GM19239 (cell line): ENCODE results near the gene LGI4.
A peak's percentile ranks its signal among the peaks of the same experiment; 100 is the strongest.
"Not testable (repeated sequence)": the region's sequence is repeated elsewhere in the genome, so short reads cannot be mapped to it uniquely, and the experiment has no call there.

Experiments
- DNase-seq: peaks from one replicate; pipeline ENCODE4 v3.0.0; 2011; ENCODE audit warnings: low spot score; ENCODE audit not compliant: insufficient read length
- FAIRE-seq: peaks from 2 replicates; lab custom pipeline; 2011; peaks lifted over from hg19 to GRCh38; lab: Jason Lieb, UNC

The LGI4 gene

DNA sequence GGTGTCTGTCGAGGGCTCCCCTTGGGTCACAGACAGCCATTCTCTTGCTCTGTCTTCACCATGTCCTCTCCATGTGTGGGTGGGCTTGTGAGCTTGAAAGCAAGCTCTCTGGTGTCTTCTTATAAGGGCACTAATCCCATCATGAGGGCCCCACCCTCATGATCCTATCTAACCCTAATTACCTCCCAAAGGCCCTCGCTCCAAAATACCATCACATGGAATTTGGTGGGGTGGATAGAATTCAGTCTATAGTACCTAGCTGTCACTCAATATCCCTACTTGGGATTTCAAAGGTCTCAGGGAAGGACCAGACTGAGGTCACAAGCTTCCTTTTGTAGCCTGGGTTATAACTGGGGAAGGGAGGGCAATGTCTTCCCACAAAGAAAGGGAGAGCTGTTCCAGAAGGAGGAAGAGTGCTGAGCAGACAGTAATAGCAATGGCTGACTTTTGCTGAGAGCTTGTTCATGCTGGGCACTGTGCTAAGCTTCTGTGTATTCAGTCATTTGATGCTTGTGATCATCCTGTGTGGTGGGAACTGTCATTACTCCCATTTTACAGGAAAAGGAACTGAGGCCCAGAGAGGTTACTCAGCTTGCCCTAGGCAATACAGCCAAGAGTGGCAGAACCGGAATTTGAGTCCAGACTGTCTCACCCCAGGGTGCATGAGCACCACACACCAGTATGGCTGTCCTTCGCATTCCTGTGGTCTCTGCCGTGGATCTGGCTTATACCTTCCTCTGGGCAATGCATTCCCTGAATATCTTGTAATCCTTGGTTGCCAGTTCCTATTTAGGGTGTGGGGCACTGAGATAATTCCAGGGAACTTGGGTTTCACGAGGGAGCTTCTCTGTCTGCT is 27.8 kb upstream of the LGI4 start:
- FAIRE-seq, result no peak
- no peak for DNase-seq

DNA sequence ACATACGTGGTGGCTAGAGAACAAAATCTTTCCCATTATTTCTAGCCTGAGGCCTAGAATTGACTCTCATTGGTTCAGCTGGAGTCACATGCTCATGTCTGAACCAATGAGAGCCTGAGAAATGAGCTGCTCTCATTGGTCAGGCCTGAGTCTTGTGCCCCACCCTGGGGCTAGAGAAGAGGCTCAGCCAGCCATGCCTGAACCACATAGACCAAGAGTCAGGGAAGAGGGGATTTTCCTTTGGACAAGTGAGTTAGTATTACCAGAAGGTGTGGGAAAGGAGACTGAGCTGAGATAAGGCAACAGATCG is 26.5 kb upstream of the LGI4 start:
- no peak for DNase-seq
- no peak for FAIRE-seq

DNA sequence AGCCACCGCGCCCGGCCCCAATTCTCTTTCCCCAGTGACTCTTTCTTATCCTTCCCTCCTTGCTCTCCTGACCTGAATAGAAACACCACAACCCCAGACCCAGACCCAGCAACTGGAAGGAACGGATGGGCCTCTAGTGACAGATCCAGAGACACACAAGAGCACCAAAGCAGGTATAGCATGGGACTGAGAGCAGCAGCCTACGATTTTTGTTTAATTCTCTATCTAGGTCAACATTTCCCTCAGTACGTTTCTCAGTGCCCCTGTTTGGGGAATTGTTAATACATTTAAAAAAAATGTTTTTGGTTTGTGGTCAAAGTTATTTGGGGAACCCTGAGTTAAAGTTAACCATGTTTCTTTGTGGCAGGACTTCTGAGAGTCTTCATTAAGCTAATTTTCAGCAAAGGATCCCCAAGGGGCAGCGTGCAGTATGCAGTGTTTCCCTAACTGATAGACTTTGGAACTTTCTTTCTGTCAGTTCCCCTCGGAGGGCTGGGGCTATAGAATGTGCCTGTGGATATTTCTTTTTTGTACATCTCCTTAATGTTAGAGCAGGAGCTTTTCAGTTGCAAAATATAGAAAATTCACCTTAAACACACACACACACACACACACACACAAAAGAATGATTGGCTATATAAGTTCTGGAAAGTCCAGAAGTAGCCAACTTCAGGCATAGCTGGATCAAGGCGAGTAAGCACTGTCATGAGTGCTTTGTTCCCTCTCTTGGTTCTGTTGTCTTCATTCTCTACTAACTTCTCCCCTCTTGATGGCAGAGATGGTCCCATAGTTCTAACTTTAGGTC is 26.0 kb upstream of the LGI4 start:
- peak; percentile 31 for FAIRE-seq
- DNase-seq, result no peak

DNA sequence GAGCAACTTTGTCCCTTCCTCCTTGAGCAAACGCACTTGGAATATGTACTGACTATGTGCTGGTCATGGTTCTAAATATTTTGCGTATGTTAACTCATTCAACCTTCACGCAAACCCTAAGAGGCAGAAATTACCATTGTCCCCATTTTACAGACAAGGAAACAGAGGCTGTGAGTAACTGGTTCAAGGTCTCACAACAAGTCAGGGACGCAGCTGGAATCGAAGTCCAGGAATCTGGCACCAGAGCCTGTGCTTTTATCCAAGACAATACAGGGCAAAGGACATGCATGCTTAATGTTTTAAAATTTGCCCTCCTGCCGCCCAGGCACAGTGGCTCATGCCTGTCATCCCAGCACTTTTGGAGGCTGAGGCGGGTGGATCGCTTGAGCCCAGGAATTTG is 24.7 kb upstream of the LGI4 start:
- FAIRE-seq, result no peak
- DNase-seq, result no peak

DNA sequence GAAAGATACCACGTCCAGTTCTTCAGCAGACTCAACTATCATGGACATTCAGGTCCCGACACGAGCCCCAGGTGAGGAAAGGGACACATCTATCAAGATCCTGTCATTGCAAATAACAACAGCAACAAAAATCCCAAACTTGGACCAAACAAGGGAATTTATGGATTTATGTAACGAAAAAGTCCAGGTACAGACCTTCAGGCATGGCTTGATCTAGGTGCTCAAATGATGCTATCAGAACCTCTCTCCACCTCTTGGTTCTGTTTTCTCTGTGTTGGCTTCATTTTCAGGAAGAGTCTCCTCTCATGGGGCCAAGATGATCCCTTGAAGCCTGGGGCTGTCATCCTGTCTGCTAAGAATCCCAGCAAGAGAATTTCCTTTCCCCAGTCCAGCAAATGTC is 22.6 kb upstream of the LGI4 start:
- no peak for FAIRE-seq
- DNase-seq, result no peak

DNA sequence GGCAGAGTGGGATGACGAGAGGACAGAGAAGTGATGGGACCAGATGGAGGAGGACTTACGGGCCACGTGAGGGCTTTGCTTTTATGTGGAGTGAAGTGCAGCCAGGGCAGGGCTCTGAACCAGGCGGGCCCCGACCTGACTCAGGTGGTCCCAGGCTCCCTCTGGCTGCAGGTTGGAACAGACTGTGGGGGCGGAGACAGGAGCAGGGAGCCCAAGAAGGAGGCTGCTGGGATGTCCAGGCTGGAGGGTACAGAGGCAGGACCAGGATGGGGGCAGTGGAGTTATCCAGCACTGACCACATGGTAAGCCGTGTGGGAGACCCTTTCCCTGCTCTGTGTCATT is 21.8 kb upstream of the LGI4 start:
- FAIRE-seq (no peak), DNase-seq (no peak)

DNA sequence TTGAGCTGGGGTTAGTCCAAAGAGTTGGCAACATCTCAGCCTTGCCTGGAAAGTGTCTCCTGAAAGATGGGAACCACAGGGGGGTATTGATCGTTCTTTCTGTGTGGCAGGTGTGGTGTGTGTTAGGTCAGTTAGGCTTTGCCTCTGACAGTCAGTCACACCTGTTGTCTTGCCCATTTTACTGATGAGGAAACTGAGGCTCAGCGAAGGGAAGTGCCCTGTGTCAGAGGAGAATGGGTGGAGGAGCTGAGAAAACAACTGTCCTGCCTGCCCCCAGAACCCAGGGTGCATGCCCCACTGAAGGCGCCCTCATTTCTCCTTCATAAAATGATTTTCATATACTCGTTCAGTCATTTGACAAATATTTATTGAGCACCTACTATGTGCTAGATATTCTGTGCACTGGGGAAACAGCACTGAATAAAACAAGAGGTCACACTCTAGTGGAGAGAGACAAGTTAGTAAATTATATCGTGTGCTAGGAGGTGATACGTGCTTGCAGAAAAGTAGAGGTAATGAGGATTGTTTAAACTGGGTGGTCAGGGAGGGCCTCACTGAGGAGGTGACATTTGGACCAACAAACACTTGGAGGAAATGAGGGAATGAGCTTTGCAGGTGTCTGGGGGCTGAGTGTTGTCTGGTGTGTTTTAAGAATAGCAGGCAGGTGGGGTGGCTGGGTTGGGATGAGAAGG is 21.3 kb upstream of the LGI4 start:
- no peak for FAIRE-seq
- no peak for DNase-seq

DNA sequence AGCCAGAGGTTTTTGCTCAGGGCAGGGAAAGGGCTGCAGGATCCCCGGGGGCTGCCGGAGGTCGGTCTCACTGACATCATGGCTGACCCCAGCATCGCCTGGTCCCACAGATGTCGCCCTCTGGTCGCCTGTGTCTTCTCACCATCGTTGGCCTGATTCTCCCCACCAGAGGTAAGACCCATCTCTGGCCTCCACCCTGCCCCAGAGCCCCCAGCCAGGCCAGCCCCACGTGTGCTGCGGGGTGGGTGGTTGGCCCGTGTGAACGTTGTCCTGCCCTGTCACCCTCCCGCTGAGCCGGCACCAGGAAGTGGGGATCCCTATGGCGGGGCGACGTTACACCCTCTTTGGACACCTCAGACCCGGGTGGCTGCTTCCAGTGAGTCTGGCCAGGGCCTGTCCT is 20.6 kb upstream of the LGI4 start:
- FAIRE-seq (peak; percentile 28), DNase-seq (no peak)

DNA sequence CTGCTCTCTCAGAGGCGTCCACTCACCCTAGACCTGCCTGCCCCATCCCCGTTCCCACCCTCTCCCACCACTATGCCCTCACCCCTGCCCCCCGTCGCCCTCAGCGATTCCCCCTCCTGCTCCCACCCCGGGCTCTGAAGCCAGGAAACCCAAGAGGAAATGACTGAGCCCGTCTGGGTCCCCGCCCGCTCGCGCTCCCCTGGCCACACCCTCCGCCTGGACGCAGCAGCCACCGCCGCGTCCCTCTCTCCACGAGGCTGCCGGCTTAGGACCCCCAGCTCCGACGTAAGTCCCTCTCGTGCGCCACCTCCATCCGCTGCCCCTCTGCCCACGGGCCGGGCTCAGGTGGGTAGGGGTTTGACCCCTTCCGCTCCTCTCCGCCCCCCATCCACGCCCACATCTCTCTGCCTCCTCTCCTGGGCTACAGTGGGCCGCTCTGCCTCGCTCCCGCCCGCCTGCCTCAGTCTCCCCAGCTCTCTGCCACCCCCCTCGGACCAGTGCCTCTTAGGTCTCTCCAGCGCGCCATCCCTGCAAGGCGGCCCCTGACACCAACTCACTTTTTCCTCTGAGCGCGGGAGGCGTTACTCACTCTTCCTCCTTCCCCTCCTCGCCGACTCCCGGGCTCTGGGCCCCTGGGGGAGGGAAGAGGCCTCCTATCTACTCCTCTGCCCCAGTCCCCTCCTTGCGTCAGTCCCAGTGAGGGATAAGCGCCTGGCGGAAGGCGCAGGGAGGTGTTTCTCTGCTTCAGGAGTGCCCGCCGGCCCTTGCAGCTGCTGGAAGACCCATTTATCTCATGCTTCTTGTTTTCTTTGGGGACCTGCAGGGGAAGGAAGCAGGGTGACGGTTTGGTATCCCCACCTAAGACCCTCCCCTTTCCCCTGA is 19.9 kb upstream of the LGI4 start, which contains the start of gene FXYD5:
Gene FXYD5, plus strand, starts transcription at position 211 of the 882 bp plus-strand sequence. CDS start 816 bp downstream, outside the sequence.
- FAIRE-seq (peak; percentile 91), DNase-seq (peak; percentile 57)

DNA sequence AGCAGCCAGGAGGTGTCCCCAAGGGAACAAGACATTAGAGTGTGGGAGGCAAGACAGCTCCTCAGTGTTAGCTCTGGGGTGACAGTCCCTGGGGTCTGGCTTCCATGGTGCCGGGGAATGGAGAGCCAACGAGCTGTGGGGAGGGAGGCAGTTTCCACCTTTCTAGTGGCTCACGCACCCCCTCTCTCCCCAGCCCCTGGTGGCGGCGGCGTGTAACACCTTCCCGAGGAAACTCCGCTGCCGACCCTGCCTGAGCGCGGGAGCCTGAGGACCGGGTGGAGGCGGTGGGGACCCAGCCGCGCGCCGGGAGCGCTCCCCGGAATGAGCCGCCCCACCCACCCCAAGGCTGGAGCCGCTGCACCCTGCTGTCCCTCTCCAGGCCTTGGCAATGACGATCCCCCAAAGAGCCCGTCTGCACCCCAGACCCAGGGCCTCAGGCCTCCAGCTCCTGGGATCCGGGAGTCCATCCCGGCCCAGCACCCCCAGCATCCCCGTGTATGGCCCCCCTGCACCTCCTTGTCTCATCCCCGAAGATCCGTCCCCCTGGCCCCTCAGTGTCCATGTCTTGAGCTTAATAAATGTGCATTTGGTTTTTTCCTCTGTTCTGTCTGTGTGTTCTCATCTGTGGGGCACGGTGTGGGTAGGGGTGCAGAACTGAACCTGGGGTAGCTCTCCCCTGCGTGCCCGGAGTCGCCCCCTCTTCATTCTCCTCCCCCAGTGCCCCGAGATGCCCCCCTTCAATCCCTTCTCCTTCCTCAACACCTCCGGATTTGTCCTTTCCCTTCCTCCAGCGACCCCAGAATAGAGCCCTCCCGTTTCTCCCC is 19.1 kb upstream of the LGI4 start:
- FAIRE-seq (peak; percentile 87), DNase-seq (peak; percentile 77)

DNA sequence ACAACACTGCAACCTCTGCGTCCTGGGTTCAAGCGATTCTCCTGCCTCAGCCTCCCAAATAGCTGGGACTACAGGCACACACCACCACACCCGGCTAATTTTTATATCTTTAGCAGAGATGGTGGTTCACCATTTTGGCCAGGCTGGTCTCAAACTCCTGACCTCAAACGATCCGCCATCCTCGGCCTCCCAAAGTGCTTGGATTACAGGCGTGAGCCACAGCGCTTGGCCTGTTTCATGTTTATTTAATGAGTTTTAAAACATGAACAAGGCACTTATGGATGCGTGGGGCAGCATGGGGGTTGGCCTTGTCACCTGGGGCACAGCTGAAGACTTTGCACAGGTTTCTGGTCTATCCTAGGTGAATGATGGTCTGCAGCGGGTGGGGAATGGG is 18.3 kb upstream of the LGI4 start:
- not testable (repeated sequence) for DNase-seq, FAIRE-seq

DNA sequence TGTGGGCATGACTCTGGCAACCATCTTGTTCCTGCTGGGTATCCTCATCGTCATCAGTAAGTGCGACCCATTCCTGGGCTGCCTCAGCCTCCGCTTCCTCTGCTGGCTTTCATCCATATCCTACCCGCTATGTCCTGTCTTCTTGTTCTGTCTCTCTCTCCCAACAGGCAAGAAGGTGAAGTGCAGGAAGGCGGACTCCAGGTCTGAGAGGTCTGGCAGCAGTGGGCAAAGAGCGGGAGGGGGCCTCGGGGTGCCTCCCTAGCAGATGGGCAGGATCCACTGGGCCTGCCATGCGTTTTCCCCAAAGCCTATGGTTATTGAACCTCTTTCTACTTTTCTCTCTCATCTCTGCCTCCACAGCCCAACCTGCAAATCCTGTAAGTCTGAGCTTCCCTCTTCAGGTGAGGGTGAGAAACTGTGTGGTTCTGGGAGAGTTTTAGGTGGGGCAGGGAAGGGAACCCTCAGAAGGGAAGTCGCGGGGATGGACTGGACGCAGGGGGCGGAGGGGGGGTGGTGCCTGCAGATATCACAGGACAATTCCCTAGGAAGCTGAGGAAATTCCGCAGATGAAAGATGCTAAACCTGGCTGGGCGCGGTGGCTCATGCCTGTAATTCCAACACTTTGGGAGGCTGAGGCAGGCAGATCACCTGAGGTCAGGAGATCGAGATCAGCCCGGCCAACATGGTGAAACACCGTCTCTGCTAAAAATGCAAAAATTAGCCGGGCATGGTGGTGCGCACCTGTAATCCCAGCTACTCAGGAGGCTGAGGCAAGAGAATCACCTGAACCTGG is 16.6 kb upstream of the LGI4 start:
- FAIRE-seq (no peak), DNase-seq (no peak)

DNA sequence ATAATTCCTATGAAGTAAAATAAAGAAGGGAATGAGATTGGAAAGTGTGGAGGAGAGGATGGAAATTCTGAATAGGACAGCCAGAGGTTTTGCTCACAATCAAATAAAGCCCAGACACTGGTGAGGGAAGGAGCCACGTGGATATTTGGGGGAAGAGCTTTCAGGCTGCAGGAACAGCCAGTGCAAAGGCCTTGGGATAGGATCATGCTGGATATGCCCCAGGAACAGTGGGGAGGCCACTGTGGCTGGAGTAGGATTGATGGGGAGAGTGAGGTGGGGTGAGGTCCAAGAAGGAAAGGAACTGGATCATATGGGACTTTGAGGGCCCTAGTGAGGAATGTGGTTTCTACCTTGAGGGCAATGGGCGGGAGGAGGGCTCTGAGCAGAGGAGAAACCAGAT is 15.6 kb upstream of the LGI4 start:
- no peak for DNase-seq
- FAIRE-seq, result no peak

DNA sequence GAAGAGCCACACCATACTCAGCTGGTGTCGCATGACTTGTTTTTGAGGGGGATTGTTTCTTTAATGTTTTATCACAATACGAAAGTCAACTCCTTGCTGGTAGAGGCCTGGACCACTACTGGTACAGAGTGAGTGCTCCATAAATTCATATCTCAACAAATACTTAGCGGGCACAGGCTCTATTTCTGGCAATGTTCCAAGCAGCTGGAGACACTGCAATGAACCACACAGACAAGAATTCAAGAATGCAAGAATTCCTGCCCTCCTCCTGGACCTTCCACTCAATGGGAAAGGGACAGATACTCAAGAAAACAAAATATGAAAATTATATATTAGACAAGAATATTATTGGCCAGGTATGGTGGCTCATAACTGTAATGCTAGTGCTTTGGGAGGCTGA is 14.6 kb upstream of the LGI4 start:
- DNase-seq (no peak), FAIRE-seq (no peak)

DNA sequence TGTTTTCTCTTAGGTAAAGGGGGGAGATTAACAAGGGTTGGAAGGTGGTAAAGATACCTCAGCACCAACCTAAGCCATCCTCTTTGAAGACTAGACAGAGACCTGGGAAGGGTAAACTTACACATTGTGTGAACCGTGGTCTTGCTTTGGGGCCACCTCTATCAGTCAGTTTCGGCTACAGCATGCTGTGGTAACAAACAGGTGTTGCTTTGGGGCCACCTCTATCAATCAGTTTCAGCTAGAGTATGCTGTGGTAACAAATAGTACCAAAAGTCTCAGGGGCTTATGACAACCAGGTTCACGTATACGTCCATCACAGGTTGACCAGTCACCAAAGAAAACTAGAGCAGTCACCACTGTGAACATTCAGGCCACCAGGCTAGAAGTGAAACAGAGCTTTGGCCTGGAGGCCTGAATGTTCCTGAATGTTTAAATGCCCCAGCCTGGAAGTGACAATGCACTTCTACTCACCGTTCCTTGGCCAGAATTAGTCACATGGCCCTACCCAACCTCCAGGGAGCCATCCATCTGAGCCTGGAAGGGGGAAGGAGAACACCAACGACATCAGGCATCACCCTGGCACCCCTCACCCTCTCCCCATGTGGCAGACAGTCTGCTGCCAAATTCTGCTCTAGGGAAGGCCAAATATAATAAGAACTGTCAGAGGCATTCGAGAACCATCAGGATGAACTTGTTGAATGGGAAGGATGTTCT is 12.0 kb upstream of the LGI4 start:
- DNase-seq, result no peak
- no peak for FAIRE-seq

DNA sequence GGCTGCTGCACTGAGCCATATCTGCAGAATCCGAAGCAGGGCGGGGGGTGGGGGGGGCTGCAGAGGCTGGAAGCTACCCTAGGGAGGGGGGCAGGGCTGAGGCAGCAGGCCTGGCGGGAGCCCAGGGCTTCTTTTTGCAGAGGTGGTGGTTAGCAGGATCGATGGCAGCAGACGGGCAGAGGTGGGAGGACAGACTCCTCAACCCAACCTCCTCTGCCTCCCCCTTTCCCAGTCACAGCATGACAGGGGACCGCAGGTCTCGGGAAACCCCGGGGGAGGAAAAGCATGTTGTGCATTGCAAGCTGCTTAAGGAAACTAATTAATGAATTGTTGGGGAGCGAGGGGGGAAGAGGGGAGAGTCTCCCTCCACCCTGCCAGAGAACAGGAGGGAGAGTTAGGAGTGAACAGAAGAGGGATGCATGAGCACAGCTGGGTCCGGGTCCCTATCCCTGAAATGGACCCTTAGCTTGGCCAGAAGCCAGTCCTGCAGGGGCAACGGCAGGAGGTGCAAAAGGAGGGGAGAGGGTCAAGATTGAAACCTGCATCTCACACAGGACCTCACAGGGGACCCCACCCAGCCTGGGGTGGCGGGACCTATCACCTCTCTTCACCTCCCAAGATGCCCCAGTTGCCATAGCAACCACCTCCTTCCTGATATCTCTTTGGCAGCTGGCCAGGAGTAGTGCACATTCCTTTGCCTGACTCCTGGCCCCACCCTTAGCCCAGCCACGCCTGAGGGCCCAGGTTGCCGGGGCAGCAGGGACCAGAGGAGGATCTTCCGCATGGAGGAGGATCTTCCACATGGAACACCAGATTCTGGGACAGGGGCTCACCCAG is 10.0 kb upstream of the LGI4 start:
- DNase-seq (no peak), FAIRE-seq (no peak)

DNA sequence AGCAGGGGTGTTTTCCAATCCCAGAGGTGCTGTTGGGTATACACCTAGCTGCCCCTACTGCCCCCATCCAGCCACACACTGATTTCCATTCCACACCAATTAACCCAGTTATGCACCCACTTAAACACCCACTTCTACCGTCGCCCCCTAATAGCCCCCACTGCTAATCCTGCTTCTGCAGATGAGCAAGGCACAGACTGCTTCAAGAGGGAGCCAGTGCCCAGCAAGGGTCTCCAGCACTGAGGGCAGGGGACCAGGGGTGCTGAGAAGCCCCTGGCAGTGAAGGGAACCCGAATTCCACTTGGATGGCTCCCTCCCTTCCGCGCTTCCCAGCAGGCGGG is 9.4 kb upstream of the LGI4 start:
- FAIRE-seq (no peak), DNase-seq (no peak)
